AG10803 (cell line): ENCODE measurements around the gene EPHA10.

Experiments
- DNase-seq: peaks from one replicate; pipeline ENCODE4 v3.0.0; 2010; ENCODE audit warnings: low read depth
- H3K4me3 ChIP-seq: 2 replicates; pipeline ENCODE4 v1.5.1; 2011; ENCODE audit warnings: mild to moderate bottlenecking, low read length, control low read depth
- TF ChIP-seq, protein P1 (sequence below): conservative IDR thresholded peaks from 2 replicates; pipeline ENCODE4 v1.5.1; 2011; ENCODE audit warnings: mild to moderate bottlenecking, low read length, control low read depth, inconsistent platforms

Gene EPHA10

DNA sequence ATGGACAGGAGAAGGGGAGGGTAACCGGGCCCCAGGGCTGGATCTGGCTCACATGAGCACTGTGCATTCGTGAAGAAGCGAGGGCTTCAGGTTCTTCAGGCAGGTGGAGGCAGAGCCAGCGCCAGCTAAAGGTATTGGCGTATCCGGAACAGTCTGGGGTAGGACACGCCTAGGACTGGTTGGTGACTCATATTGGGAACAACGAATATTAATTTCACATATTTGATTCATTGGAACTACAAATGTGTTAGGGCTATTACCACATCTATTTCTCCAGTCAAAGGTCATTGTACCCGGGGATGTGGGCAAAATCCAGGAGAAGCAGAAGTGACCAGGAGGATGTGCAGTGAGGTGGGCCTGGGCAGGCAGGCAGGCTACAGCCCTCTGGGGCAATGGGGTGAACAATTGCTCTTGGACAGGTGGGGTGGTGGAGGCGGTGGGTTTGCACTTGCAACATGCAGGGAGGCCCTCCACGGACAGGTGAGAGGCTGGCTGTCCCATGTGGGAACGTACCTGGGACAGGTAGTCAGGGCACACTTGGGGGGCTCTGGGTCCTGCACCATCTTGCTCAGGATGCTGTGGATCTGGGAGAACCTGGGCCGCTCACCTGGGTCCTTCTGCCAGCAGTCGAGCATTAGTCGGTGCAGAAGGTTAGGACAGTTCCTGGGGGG, 45.9 kb downstream of the EPHA10 start:
- no peak overlapping the region for H3K4me3 ChIP-seq
- DNase-seq = no peak
- TF ChIP-seq, protein P1, sequence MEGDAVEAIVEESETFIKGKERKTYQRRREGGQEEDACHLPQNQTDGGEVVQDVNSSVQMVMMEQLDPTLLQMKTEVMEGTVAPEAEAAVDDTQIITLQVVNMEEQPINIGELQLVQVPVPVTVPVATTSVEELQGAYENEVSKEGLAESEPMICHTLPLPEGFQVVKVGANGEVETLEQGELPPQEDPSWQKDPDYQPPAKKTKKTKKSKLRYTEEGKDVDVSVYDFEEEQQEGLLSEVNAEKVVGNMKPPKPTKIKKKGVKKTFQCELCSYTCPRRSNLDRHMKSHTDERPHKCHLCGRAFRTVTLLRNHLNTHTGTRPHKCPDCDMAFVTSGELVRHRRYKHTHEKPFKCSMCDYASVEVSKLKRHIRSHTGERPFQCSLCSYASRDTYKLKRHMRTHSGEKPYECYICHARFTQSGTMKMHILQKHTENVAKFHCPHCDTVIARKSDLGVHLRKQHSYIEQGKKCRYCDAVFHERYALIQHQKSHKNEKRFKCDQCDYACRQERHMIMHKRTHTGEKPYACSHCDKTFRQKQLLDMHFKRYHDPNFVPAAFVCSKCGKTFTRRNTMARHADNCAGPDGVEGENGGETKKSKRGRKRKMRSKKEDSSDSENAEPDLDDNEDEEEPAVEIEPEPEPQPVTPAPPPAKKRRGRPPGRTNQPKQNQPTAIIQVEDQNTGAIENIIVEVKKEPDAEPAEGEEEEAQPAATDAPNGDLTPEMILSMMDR = no peak

DNA sequence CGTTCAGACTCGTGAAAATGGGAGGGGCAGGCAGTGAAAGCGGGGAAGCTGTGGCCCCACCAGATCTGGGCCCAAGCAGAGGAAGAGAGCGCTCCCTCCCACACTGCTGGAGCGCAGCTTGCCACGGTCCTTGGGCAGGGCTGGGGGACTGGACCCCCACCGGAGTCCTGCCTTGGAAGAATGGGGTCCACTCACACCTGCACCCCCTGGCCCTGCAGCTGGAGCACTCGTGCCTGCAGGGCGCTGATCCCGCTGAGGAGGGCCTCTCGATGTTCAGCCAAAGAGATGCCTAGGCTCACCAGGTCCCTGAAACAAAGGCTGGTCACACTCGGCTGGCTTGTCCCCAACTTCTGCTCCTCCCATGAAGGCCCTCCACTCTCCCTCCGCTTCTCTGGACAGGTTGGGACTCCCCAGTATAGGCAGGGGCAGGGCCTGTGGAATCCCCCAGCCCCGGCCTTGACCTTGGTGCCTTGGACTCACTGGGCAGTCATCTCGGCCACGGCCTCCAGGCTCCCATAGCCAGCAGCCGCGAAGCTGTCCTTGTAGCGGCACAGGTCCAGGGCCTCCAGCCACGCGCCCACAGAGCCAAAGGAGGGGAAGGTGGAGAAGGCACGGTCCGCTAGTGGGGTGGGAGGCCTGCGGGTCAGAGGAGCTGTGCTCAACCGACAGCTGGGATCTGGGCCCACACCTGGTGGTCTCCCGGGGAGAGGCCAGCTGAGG, 46.6 kb downstream of the EPHA10 start:
- DNase-seq = no peak
- TF ChIP-seq, protein P1 = no peak
- H3K4me3 ChIP-seq = no peak overlapping the region

DNA sequence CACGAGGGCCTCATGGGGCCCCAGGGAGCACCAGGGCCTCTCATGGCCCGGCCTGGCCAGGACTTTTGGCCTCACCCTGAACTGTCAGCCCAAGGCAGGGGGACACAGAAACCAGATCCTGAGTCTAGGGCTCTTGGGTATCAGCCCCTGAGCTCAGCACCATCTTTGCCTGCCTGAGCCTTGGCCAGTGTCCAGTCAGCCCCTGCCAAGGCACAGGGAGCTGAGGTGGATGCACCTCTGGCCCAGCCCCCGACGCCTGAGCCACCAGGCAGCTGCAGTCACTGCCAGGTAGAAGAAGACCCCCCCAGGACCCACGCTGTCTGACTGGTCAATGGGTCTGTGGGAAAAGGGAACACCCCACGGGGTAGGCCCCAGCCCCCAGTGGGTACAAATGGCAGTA, 47.3 kb downstream of the EPHA10 start:
- no peak overlapping the region for H3K4me3 ChIP-seq
- TF ChIP-seq, protein P1 = no peak
- no peak for DNase-seq

DNA sequence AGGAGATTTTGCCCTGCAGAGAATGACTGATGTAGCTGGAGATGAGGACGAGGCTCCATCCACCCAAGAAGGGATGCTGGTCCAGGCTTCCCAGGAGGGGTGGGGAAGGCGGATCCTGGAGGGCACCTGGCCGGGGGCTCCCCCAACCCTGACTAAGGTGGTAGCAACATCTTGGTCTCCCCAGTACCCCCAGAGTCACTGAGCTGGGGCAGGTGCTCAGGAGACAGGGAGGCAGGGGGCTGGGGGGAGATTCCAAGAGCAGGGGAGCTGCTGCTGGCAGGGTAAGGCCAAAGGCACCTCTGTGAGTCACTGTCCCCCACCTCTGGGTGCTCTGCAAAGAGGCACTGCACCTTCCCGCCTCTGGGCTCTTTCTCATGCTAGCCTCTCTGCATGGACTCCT, 48.6 kb downstream of the EPHA10 start:
- TF ChIP-seq, protein P1 = no peak
- H3K4me3 ChIP-seq = no peak overlapping the region
- DNase-seq = no peak

DNA sequence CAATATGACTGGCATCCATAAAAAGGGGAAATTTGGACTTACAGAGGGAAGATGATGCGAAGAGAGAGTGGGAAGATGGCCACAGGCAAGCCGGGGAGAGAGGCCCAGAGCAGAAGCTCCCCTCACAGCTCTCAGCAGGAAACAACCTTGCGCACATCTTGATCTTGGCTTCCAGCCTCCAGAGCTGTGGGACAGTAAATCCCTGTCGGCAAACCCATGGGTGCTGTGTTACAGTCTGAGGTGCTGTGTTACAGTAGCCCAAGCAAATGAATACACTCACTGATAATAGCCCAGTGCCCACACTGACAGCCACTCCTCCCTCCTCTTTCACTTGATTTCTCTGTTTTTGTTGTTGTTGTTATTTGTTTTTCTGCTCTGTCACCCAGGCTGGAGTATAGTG, 50.2 kb downstream of the EPHA10 start:
- TF ChIP-seq, protein P1 = no peak
- no peak overlapping the region for H3K4me3 ChIP-seq
- DNase-seq = no peak

DNA sequence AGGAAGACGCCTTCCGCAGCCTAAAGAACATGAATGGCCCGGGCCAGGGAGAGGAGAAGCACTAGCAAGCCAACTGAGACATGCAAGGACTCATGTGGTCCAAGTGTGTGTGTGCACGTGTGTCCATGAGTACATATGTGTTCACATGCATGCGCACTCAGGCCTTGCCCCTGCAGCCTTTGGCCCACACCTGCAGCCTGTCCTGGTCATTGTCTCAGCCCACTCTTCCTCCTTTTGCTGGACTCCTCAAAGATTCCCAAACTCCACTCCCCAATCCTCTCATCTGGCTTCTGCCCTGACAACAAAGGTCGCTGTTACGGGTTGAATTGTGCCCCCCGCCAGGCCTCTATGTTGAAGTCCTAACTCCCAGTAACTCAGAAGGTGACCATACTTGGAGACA, 50.7 kb downstream of the EPHA10 start:
- DNase-seq = no peak
- TF ChIP-seq, protein P1 = no peak
- H3K4me3 ChIP-seq = no peak overlapping the region

DNA sequence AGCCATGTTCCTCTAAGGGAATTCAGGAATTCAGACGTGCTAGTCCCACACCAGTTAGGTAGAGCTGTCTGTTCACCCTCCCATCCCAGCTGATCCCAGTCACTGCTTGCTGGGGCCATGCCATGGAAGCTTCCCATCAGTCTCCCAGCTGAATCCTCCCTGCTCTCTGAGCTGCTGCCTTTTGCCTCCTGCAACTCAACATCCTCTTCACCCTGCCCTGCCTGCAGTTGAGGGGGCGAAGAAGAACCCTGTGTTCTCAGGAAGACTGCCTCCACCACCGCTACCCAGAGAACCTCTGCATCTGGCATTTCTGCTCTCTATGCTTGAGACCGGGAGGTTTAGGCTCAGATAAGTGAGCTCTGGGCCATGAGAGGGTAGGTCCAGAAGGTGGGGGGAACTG, 56.4 kb downstream of the EPHA10 start:
- TF ChIP-seq, protein P1 = no peak
- no peak overlapping the region for H3K4me3 ChIP-seq
- no peak for DNase-seq
